Measurements from ENCODE around the gene COQ10A. TPM values are rescaled to one million over a fixed set of nuclear protein-coding genes. Genes with fewer than 3 reads are reported as not detected.
A peak's percentile ranks its signal among the peaks of the same experiment; 100 is the strongest.

COQ10A gene
- total RNA-seq, 4 donors from 2014 or later, result 14.0 to 26.1 (median 22.8) TPM

DNA sequence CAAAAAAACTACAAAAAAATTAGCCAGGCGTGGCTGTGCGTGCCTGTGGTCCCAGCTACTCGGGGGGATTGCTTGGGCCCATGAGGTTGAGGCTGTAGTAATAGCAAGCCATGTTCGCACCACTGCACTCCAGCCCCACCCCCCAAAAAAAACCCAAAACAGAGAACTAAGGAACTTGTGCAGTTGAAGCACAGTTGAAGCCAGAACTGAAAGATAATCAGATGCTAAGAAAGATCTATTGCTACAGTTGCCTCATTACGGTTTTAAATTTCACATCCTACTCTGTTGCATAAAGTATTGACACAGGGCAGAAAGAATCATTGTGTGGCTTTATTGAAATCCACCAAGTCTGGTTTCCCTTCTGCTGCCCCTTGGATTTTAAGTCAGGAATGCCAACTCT, 29.6 kb downstream of the COQ10A start:
- DNase-seq (ENCODE audit: low spot score in 2 of 2), result no peak
- H3K27me3 ChIP-seq, result no peaks in the 10 kb centered on the region
- no peak overlapping the region for H3K27ac ChIP-seq
- peaks cover 0 to 59% (median 25%) of the 10 kb centered on the region in 4 donors for H3K4me1 ChIP-seq
- peaks cover 0 to 22% (median 3%) of the 10 kb centered on the region in 3 donors for H3K36me3 ChIP-seq
- H3K9me3 ChIP-seq, result no peaks in the 10 kb centered on the region
- no peak overlapping the region for H3K4me3 ChIP-seq
- WGBS, 2 donors, result 64 to 70% methylated on average over 5 of the region's 5 CpGs
- TF ChIP-seq EP300 (IDR thresholded peaks at IDR 0.05), result no peak
- no peak for TF ChIP-seq POLR2A (IDR thresholded peaks at IDR 0.05)
- TF ChIP-seq, protein P1, sequence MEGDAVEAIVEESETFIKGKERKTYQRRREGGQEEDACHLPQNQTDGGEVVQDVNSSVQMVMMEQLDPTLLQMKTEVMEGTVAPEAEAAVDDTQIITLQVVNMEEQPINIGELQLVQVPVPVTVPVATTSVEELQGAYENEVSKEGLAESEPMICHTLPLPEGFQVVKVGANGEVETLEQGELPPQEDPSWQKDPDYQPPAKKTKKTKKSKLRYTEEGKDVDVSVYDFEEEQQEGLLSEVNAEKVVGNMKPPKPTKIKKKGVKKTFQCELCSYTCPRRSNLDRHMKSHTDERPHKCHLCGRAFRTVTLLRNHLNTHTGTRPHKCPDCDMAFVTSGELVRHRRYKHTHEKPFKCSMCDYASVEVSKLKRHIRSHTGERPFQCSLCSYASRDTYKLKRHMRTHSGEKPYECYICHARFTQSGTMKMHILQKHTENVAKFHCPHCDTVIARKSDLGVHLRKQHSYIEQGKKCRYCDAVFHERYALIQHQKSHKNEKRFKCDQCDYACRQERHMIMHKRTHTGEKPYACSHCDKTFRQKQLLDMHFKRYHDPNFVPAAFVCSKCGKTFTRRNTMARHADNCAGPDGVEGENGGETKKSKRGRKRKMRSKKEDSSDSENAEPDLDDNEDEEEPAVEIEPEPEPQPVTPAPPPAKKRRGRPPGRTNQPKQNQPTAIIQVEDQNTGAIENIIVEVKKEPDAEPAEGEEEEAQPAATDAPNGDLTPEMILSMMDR (IDR thresholded peaks at IDR 0.05), result no peak

DNA sequence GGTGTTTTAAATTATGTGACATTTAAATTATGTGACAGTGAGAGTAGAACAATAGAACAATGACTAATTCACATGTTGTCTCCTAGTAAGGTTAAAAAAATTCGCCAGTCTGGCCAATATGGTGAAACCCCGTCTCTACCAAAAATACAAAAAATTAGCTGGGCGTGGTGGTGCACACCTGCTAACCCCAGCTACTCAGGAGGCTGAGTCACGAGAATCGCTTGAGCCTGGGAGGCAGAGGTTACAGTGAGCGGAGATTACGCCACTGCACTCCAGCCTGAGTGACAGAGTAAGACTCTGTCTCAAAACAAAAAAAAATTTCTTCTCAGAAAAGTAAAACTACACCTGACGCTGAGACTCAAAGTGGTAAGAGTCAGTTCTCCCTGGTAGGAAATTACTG, 30.7 kb downstream of the COQ10A start:
- no peak for DNase-seq (ENCODE audit: low spot score in 2 of 2)
- H3K27ac ChIP-seq, result no peak overlapping the region
- peaks cover 0 to 16% (median 3%) of the 10 kb centered on the region in 3 donors for H3K36me3 ChIP-seq
- H3K27me3 ChIP-seq, result no peaks in the 10 kb centered on the region
- TF ChIP-seq POLR2A (IDR thresholded peaks at IDR 0.05) (no peak), EP300 (IDR thresholded peaks at IDR 0.05) (no peak)
- TF ChIP-seq, protein P1 (IDR thresholded peaks at IDR 0.05), result no peak
- no peak overlapping the region for H3K4me3 ChIP-seq
- peaks cover 0 to 70% (median 30%) of the 10 kb centered on the region in 4 donors for H3K4me1 ChIP-seq
- H3K9me3 ChIP-seq, result no peaks in the 10 kb centered on the region
- WGBS, 2 donors, result 87 to 93% methylated on average over 8 of the region's 8 CpGs

GRCh38 chr12:56298828-56299227, 32.1 kb downstream of the COQ10A start:
- H3K27me3 ChIP-seq, result no peaks in the 10 kb centered on the region
- peaks cover 0 to 15% (median 3%) of the 10 kb centered on the region in 3 donors for H3K36me3 ChIP-seq
- peaks cover 0 to 67% (median 30%) of the 10 kb centered on the region in 4 donors for H3K4me1 ChIP-seq
- no peaks in the 10 kb centered on the region for H3K9me3 ChIP-seq
- peak overlapping the region in 3 of 4 donors; percentile 81 to 88 (median 82) for H3K4me3 ChIP-seq
- peak overlapping the region in 3 of 4 donors; percentile 28 to 94 (median 89) for H3K27ac ChIP-seq
- no peak for DNase-seq (ENCODE audit: low spot score in 2 of 2)
- 69 to 77% methylated on average over 5 of the region's 5 CpGs for WGBS, 2 donors
- TF ChIP-seq EP300 (IDR thresholded peaks at IDR 0.05), result no peak
- TF ChIP-seq, protein P1 (IDR thresholded peaks at IDR 0.05), result no peak
- TF ChIP-seq POLR2A (IDR thresholded peaks at IDR 0.05), result no peak

- 1 to 2% methylated on average over 10 of the region's 10 CpGs for WGBS, 2 donors
- DNase-seq (ENCODE audit: low spot score in 2 of 2), result no peak
- H3K36me3 ChIP-seq, result peaks cover 0 to 17% (median 3%) of the 10 kb centered on the region in 3 donors
- no peaks in the 10 kb centered on the region for H3K9me3 ChIP-seq
- peak overlapping the region; percentile 47 to 88 (median 82) for H3K4me3 ChIP-seq
- no peaks in the 10 kb centered on the region for H3K27me3 ChIP-seq
- TF ChIP-seq, protein P1 (IDR thresholded peaks at IDR 0.05), result no peak
- TF ChIP-seq POLR2A (IDR thresholded peaks at IDR 0.05) (no peak), EP300 (IDR thresholded peaks at IDR 0.05) (no peak)
- peak overlapping the region in 3 of 4 donors; percentile 89 to 94 (median 93) for H3K27ac ChIP-seq
- H3K4me1 ChIP-seq, result peaks cover 0 to 65% (median 30%) of the 10 kb centered on the region in 4 donors
Observed at GRCh38 chr12:56299308-56299852, 32.6 kb downstream of the COQ10A start.

DNA sequence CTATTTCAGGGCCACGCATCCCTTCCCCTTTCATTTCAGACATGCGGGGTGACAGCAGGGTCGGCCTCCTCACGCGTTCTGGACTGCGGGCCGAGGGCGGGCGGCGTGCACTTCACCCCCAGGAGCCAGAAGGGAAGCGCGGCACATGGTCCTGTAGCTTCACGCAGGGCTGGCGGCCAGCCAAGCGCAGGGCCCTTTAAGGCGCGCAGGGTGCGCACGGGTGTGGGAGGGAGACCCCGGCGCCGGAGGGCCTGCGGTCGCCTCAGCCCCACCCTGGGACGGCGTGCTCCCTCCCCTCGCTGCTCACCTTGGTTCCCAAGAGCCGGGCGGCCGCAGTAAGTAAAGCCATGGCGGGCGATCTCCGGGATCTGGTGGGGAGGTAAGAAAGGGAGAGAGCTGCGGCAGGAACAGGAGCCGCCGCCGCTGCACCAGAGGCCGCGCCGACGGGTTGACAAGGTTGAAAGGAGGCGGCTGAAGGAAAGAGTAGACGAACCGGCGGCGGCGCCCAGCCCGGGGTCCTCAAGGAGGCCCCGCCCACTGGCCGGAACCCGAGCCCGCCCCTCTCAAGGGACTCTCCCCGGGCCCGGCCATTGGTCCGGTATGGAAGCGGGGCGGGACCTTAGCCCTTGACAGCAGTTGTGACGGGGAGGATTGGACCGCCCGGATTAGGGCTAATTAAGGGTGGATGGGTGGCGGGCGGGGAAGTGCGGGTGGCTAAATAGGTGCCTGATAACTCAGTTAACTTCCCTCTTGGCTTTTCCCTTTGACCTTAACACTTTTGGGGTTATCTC, 33.3 kb downstream of the COQ10A start, which contains the start of gene CS:
Gene CS, minus strand, starts transcription at position 478 of the 791 bp plus-strand sequence. Its CDS starts 129 bp downstream, at position 349.
- Histone ChIP-seq H3K4me3 (peak within 1 kb of the TSS; percentile 47 to 88 (median 82)), H3K9me3 (no peaks in the 10 kb centered on the region), H3K4me1 (peaks cover 0 to 59% (median 30%) of the 10 kb centered on the region in 4 donors), H3K27me3 (no peaks in the 10 kb centered on the region), H3K36me3 (peaks cover 0 to 24% (median 3%) of the 10 kb centered on the region in 3 donors), H3K27ac (peak within 1 kb of the TSS; percentile 70 to 94 (median 91))
- WGBS, 2 donors, result 1% methylated on average over 44 of the region's 63 CpGs
- DNase-seq (ENCODE audit: low spot score in 2 of 2), result peak; percentile 98
- TF ChIP-seq, protein P1 (IDR thresholded peaks at IDR 0.05), result peak in 1 of 5 experiments; percentile 30
- TF ChIP-seq POLR2A (IDR thresholded peaks at IDR 0.05) (peak; percentile 40 to 71), EP300 (IDR thresholded peaks at IDR 0.05) (peak in 1 of 2 donors; percentile 74)

All from tibial nerve (tissue), 4 donors.